ENCODE data around the gene RBM39.

- TF ChIP-seq CTCF (conservative IDR thresholded peaks at IDR 0.05; ENCODE audit: low read depth in 2 of 2) (no peak), REST (IDR thresholded peaks at IDR 0.05; ENCODE audit: unreplicated experiment) (no peak), JUNB (IDR thresholded peaks at IDR 0.05; ENCODE audit: unreplicated experiment) (no peak)
These were observed 29.3 kb upstream of the RBM39 start for GRCh38 chr20:35771367-35771688.

Data from GM23338 (cell line).